Occipital lobe (tissue), 2 donors: Measurements from ENCODE around the gene FNDC5. TPM values are rescaled to one million over a fixed set of nuclear protein-coding genes. Genes with fewer than 3 reads are reported as not detected.
A peak's percentile ranks its signal among the peaks of the same experiment; 100 is the strongest.

Source experiments
- DNase-seq: peaks from one replicate; lab custom pipeline; 2025; lab: John Stamatoyannopoulos, UW
- total RNA-seq: library from RNA; depleted of rRNA; stranded (reverse); fragments of >200 nt; gene quantifications from one replicate; pipeline ENCODE4 v1.2.3, GENCODE V29; 2014

The FNDC5 gene
- total RNA-seq, 1 donor from 2014 or later: 17.0 TPM

GRCh38 chr1:32897082-32898049 lies 26.7 kb upstream of the FNDC5 start:
- no peak for DNase-seq

GRCh38 chr1:32896451-32896850 lies 25.7 kb upstream of the FNDC5 start:
- DNase-seq: no peak

DNA sequence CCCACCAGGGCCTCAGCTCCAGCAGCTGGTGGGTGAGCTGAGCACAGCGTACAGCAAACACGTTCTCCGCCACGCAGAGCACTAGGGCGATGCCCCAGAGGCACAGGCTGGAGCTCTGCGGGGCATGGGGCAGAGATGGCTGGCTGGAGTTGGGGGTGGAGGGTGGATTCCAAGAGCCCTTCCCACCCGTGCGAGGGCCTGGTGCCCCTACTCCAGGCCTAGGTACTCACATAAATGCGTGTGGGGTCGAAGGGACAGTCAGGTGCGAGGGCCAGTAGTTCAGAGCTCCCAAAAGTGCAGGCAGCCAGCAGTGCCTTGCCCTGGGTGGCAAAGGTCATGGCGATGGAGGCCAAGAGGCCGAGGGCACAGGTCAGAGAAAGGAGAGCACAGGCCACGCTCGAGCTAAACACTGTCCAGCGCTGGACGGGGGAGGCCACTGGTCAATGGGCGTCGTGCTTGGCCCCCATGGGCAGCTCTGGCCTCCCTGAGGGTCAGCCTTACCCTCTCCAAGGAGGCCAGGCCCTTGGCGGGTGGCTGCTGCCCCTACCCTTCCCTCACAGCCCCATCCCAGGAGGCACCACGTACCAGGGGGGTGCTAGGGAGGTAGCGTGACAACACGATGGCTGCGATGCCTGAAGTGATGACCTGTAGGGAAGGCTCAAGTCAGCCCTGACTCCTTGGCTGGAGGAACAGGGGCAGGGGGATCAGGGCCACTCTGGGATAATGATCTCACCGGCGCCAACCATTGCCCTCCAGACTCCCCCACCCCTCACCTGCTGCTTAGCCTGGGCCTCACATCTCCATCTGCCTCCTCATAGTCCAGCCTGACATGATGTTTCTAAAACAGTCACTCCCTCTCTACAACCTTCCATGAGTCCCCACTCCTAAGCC lies 24.9 kb upstream of the FNDC5 start:
- no peak for DNase-seq

DNA sequence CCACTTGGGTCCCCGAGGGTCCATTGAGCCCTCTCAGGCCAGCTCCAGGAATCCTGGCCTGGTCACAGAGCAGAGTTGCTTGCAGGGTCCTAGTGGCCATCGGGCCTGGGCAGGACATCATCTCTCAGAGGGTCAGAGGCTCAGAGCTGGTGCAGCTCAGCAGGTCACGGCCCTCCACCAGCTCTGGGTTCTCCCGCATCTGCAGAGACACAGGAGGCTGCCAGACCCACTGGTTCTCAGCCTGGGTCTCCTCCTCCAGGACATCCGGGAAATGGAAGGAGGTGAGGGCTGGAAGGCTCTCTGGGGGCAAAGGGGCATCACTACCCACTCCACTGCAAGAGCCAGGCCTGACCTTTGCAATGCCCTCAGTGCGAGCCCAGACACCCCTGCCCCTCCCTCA lies 24.0 kb upstream of the FNDC5 start:
- no peak for DNase-seq

DNA sequence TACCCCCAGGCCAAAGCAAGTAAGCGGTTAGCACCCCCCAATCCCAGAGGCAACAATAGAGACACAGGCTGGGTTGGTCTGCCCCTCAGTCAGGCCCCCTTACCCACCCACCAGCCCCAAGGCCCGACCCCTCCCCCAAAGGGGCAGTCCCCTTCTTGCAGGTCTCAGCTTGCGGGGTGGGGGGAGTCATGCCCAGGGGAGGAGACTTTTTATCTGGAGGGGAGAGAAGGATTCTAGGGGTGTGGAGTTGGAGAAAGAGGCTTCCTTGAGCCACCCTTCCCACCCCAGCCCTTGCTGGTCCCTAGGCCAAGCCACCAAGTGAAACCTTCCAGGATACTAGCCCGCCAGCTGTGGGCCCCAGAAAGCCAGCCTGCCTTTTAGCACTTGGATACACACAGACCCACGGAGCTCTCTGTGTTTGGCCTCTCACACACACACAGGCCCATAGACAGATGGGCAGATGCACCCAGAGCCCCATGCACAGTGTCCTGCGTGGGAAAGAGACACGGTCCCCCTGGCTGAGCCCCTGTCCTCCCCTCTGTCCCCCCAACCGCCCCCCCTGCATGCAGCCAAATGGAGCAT lies 23.4 kb upstream of the FNDC5 start:
- DNase-seq: no peak

DNA sequence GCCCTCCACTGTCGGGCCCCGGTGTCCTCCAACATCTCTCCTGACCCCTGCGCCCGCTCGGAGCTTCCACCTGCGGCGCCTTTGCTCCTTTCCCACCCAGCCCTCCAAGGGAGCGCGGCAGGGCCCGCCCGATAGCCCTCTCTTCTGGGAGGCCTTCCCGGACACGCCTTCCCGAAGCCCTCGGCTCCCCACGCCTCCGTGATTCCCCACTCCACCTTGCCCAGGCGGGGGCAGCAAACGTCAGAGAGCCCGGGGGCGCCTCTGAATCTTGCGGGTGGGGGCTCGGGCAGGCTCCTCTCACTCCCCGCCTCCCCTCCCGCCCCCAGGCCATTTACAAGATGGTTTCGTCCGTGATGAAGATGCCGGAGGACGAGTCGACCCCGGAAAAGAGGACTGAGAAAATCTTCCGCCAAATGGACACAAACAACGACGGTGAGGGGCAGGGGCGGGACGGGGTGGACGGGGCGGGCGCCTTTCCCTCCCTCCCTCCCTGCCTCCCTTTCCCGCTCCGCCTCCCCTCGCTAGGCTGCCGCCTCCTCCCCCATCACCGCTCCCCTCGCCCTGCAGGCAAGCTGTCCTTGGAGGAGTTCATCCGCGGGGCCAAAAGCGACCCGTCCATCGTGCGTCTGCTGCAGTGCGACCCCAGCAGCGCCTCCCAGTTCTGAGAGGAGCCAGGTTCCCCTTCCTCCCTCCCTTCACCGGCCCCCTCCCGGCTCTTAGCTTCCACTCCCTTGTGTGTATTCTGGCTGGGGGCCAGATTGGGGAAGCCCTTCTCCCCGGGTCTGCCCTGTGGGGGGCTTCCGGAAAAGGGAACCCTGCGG lies 22.7 kb upstream of the FNDC5 start:
- DNase-seq: peak; percentile 36

- peak; percentile 77 for DNase-seq
These were observed 21.9 kb upstream of the FNDC5 start for GRCh38 chr1:32892368-32893197.

GRCh38 chr1:32891630-32892029 lies 20.9 kb upstream of the FNDC5 start:
- no peak for DNase-seq

- DNase-seq: no peak
These were observed 20.5 kb upstream of the FNDC5 start for GRCh38 chr1:32891241-32891570.

DNA sequence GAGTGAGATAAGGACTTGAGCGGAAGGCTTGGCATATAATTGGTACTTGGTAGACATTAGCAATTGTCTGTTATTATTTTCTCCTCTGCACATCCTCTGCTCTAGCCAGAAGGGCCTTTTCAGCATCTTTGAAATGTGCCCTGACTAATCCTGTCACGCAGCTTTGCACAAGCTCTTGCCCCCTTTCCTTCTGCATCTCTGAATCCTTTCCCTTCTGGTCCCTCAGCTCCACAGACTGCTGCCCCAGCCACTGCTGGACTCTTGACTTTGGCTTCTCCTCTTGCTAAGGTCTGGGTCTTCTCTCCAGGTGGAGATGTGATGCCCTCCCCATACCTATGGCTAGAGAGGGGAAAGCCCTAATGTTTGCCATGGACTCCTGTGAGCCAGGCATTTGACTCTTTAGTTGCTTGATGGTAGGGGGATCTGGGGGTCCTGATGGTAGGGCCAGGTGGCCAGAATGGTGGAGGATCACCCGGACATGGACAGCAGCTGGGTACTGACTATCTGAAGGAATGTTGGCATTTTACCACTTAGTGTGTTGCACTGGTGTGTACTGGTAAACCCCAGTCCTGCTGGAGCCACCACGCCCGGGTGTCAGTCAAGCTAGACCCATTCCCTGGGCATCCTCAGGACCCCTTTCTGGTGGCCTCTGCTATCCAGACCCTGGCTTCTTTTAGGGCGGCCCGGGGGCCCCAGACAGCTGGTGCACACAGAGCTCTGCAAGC lies 20.0 kb upstream of the FNDC5 start:
- DNase-seq: no peak

GRCh38 chr1:32889731-32890278 lies 19.1 kb upstream of the FNDC5 start:
- no peak for DNase-seq

GRCh38 chr1:32888677-32889420 lies 18.1 kb upstream of the FNDC5 start:
- no peak for DNase-seq

GRCh38 chr1:32888134-32888533 lies 17.4 kb upstream of the FNDC5 start:
- DNase-seq: no peak

GRCh38 chr1:32887623-32888022 lies 16.9 kb upstream of the FNDC5 start:
- DNase-seq: no peak

GRCh38 chr1:32886828-32887414 lies 16.2 kb upstream of the FNDC5 start:
- DNase-seq: no peak

DNA sequence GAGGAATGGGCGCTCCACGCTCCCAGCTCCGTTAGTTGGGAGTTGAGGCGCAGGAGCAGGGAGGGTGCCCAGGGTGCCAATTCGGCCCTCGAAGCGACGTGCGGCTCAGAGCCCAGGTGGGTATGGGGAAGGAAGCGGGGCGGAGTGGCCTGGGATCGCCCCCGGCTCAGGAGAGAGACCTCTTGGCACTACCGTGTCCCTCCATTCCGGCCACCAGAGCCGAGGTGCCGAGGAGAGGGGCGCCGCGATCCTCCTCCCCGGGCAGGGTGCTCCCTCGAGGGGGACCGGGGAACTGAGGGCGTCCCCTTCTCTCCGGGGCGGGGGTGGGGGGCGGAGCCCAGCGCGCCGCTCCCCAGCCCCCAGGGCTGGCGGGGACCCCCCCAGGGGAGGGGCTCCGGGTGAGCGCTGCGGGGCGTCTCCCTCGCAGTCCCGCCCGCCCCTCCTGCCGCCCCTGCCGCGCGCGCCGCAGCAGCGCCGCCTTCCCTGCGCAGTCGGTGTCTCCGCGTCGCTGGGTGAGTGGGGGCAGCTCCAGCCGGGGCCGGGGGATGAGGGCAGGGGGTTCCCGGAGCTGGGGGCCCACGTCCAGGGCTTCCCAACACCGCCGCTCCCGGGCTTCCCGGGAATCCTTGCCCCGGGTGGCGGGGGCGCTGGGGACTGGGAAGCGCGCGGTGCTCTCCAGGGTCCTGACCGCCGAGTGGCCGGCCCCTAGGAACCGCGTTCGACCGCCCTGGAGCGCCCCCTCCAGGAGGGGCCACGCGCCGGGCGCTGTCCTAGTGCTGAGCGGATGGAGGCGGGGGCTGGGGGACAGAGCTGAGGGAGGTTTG lies 15.5 kb upstream of the FNDC5 start, which contains the start of gene HPCA:
Gene HPCA (plus strand): TSS at position 488 of the 824 bp plus-strand sequence. CDS start 2,408 bp downstream, outside the sequence.
- no peak for DNase-seq

DNA sequence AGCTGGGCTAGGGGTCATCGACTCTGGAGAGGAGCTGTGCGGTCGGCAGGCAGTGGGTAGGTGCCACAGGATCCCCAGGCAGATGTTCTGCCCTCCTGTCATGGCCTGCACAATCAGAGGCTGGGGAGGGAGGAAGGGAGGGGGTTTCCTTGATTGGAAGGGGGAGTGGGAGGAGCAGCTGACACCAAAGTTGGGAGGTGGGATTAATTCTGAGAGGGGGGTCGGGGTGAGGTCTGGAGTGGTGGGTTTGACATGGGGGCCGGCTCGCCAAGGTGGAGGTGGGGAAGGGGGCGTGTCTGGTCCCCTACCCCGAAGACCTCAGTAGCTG lies 14.9 kb upstream of the FNDC5 start:
- DNase-seq: no peak
